DMS153 treated with DMSO at 0.1 percent for 48 hours (cell line): ENCODE data around the gene FAM98B.

ENCODE experiments used
- DNase-seq: peaks from one replicate; lab custom pipeline; 2025; ENCODE audit not compliant: unreplicated experiment; lab: John Stamatoyannopoulos, UW

FAM98B gene

GRCh38 chr15:38536201-38536676 is 82.3 kb downstream of the FAM98B start:
- DNase-seq: no peak
